HG02678 (cell line): ENCODE data around the gene FBXL17.

ENCODE experiments used
- ATAC-seq: cut with Tn5 transposase; IDR thresholded peaks from one replicate; pipeline ENCODE4 v1.9.1; 2021; ENCODE audit warnings: mild to moderate bottlenecking, moderate library complexity; ENCODE audit not compliant: unreplicated experiment

The FBXL17 gene

GRCh38 chr5:107926121-107926520, 455.8 kb downstream of the FBXL17 start:
- no peak for ATAC-seq

DNA sequence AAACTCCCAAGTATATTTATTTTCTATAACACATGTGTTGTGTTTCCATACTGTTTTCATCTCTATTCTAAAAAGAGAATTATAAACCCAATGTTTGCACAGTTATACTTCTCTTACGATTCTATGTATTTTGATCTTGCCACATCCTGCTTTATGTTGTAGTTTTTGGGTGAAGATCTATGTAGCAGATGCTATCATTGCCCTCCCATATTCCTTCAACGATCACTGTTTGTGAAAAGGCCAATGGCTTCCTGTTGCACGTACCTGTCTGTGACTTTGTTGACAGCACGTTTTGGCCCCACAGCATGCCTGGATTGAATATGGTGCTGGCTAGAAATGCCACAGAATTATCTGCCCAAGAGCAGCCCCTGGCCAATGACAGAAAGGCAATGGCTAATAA, 456.7 kb downstream of the FBXL17 start:
- ATAC-seq: no peak

- no peak for ATAC-seq
Observed at GRCh38 chr5:107919969-107920368, 461.9 kb downstream of the FBXL17 start.

- no peak for ATAC-seq
Observed at GRCh38 chr5:107919361-107919760, 462.5 kb downstream of the FBXL17 start.

- no peak for ATAC-seq
Observed at GRCh38 chr5:107917983-107918382, 463.9 kb downstream of the FBXL17 start.

DNA sequence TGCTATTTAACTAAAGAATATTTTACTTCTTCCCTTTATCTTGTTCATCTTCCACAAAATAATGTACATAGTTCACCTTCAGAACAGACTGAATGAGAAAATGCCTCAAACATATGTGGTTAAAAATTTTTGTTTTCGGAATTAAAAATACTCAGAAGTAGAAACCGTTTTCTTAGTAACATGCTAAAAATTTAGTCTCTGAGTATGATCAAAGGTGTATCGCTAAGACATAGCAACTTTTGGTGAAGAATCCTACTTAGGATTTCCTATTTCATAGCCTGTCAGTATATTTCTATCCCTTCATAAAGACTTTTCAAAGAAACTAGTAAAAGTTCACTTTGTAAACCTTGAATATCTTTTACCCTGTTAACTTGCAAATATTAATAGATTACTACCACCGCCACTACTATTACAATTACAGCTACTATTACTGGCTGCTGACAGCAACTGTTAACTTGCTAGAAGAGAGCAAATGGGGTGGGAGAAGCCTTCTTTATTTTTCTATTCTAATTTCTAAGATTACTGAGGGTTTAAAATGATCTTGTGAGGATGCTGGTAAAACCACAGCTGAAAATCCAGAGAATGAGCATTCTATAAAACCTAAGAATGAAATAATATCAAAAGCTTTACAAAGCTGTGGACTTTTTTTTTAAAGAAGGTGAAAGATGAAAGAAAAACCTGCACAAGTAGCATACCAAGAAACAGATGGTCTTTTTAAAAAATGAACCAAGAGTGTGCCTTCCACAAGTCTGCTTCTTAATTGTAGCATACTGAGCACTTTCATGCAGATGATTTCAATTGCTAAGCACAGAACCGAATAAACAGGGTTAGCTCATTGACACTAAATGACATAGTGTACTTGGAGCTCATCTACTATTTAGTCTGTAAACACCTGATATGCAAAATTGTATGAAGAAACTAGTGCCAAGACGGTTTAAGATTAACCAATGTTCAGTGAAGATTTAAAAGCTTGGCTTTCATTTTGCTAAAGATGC, 464.9 kb downstream of the FBXL17 start:
- no peak for ATAC-seq

DNA sequence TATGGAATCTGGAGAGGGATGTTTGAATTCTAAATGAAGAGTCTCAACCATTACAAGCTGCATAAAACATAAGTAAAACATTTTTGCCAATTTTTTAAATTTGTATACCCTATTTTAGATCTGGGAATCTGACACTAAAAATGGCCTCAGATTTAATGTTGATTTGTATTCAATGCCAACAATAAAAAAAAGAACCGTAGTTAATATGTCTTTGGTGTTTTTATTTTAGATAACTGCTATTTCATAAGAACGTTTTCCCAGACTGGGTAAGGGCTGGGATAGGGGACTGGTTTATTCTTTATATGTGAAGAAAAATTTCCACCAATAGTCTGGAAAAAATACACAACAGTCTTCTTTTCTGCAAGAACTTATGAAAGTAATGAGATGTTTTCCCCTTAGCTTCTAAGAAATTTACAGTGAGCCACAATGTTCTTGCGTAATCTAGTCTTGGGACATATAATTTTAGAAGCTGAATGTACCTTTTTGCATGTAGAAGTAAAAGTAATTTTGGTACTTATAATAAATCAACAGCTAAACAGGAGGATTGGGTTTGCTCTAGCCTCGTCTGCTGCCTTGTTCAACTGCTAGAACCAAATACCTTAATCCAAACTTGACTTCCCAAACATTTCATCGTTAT, 466.6 kb downstream of the FBXL17 start:
- ATAC-seq: no peak

GRCh38 chr5:107913494-107913893, 468.4 kb downstream of the FBXL17 start:
- ATAC-seq: no peak

DNA sequence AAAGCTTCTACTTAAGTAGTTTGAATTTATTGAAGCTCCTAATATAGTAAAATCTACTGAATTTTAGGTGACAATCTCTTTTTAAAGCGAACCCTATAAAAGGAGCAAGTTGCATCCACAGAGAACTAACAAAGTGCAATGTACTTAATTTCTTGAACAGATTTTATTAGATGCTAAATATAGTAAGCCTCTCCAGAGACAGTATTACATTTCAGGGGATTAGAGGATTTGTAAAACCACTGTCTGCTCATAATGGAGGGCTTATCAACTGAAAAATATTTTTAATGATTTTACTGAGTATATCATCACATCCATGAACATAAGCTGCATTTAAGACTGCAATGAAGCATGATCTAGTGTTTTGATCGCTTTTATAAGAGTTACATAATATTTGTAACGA, 481.2 kb downstream of the FBXL17 start:
- ATAC-seq: no peak

DNA sequence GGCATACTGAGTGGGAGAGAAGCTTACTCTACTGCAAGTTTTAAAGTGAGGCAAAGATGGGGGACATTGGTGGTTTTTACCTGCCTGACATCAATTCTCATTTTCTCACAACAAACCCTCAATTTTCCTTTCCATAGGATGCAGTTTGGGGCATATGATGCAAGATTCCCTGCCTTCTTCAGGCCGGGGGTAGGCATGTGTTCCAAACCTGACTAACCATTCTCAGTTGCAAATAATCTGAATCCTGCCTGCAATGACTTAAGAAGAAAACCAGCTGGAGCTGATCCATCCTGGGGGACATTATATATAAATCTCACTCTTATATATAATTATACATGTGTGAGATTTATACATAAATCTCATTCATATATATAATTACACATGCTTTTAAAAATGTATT, 487.5 kb downstream of the FBXL17 start:
- ATAC-seq: no peak

- ATAC-seq: no peak
Observed at GRCh38 chr5:107893642-107894041, 488.3 kb downstream of the FBXL17 start.

DNA sequence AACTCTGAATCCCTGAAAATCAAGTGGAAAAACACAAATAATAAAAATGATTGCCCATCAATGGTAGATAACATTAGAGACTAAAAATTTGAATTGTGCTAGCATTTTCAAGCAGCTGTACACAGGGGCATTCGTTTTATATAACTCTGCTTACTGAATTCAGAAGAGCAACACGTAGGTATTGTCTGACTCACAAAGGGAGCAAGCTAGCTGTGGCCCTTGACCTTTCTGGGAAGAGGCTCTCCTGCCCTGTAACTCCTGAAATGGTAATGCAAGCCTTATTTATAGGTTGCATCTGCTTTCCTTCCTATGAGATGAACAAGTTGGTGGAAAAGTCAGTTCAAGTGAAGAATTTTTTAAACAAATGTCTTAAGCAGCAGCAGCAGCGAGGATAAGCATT, 492.5 kb downstream of the FBXL17 start:
- ATAC-seq: no peak

- ATAC-seq: no peak
Observed at GRCh38 chr5:107888541-107888940, 493.4 kb downstream of the FBXL17 start.

DNA sequence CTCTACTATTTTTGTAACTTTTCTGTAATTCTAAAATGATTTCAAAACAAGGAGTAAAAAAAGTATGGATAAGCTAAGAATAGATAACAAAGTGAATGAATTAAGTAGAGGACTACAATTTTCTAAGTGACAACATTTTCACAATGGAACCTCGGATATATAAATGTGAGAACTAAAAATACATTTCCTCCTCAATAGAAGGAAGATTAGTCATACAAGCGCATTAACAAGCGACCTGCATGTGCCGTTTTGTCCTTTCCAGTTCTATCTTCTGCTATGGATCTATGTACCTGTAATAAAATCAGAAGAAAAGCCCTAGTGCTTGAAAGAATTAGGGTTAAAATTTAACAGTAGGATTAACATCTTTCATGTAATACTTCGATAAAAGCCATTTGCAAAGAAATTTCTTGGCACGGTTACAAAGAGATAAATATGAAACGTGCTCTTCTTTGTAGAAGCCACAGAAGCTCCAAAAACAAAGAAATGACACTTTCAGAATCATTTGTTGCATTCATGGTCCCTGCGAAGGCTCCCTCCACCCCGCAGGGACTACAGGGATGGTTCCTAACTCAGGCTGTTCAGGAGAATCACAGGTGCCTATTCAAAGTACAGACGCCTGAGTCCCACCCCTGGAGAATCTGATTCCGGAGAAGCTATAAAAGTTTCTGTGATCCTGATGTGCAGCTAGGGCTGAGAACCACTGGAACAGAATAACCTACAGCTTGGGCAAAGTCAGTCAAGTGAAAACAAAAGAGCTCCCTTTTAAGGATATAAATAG, 494.5 kb downstream of the FBXL17 start:
- ATAC-seq: no peak

DNA sequence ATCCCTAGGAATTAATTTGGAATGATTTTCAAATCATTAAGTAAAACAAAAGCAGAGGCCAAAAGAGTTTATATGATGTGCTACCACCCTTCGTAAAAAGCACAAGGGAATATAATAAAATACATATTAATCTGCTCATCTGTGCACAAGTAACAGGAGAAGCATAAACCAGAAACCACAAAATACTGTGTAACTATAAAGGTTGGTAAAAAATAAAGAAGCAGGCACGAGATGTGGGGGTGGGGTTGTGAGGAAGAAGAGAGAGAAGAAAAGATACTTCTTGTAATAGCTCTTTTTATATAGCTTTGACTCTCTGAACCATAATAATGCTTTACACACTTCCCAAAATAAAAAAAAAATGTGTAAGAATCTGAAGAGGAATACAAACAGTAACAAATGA, 496.3 kb downstream of the FBXL17 start:
- ATAC-seq: no peak

- no peak for ATAC-seq
Observed at GRCh38 chr5:107884871-107885270, 497.0 kb downstream of the FBXL17 start.

DNA sequence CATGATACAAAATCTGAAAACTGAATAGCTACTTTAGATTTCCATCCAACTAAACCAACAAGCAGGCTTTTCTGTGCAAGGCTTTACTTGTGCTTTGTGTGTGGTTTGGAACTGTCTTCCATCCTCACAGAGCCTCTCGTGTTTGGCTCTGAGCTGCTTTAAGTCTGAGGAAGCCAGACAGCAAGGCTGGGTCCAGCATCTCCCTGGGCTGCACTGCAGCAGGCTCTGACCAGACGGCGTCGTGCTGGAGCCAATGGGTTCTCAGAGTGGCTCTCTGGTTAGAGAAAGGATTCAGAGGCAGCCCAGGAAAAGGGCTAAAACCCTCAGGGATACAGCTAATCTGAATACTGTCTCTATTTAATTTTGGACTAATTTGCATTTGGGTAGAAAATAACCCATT, 503.2 kb downstream of the FBXL17 start:
- ATAC-seq: no peak

DNA sequence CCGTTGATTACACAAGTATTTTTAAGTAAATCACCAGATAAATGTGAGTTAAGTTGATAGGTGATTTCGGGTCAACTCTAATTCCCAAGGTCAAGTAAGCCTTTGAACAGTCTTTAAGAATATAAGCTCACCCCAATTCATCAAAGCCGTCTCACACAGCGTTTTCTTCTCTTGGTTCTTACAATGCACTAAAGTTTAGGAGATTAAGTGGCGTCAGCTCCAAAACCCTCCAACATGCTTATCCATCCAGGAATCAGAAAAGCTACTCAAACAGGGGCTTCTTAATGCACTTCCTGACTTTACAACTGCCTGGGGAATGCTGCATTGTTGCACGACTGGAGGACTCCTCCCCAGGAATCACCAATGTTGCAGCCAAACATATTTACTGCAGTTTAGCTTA, 505.0 kb downstream of the FBXL17 start:
- ATAC-seq: no peak

GRCh38 chr5:107876261-107876660, 505.6 kb downstream of the FBXL17 start:
- ATAC-seq: no peak

GRCh38 chr5:107875833-107876232, 506.1 kb downstream of the FBXL17 start:
- no peak for ATAC-seq

GRCh38 chr5:107874795-107875194, 507.1 kb downstream of the FBXL17 start:
- no peak for ATAC-seq
